ENCODE results near the gene USP49.

GRCh38 chr6:41790045-41790444 lies 105.1 kb downstream of the USP49 start:
- TF ChIP-seq, protein P1, sequence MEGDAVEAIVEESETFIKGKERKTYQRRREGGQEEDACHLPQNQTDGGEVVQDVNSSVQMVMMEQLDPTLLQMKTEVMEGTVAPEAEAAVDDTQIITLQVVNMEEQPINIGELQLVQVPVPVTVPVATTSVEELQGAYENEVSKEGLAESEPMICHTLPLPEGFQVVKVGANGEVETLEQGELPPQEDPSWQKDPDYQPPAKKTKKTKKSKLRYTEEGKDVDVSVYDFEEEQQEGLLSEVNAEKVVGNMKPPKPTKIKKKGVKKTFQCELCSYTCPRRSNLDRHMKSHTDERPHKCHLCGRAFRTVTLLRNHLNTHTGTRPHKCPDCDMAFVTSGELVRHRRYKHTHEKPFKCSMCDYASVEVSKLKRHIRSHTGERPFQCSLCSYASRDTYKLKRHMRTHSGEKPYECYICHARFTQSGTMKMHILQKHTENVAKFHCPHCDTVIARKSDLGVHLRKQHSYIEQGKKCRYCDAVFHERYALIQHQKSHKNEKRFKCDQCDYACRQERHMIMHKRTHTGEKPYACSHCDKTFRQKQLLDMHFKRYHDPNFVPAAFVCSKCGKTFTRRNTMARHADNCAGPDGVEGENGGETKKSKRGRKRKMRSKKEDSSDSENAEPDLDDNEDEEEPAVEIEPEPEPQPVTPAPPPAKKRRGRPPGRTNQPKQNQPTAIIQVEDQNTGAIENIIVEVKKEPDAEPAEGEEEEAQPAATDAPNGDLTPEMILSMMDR (IDR thresholded peaks at IDR 0.05; ENCODE audit: borderline replicate concordance, extremely low read depth, low read length, poor library complexity, severe bottlenecking): no peak
- TF ChIP-seq EZH2 (IDR thresholded peaks at IDR 0.05; ENCODE audit: borderline replicate concordance, low read depth, low read length, severe bottlenecking): no peak

Measured in DND-41 (cell line).